ENCODE measurements around the gene KRTAP5-11.

DNA sequence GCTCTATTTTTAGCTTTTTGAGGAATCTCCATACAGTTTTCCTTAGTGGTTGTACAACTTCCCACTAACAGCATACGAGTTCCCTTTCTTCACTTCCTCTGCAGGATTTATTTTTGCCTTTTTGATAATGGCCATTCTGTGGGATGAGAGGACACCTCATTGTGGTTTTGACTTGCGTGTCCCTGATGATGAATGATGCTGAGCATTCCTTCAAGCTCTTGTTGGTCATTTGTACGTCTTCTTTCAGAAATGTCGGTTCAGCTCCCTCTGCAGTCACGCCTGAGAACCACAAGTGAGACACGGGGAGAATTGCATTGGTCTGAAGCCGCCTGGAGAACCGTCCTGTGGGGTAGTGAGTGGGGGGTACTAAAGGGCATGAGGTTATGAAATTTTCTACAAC lies 19.3 kb downstream of the KRTAP5-11 start:
- no peak for TF ChIP-seq BACH2 (CRISPR knock-in tag; IDR thresholded peaks at IDR 0.05; ENCODE audit: borderline replicate concordance)
- no peak for TF ChIP-seq SNAI2 (CRISPR knock-in tag; IDR thresholded peaks at IDR 0.05)
- no peak for TF ChIP-seq RARB (CRISPR knock-in tag; IDR thresholded peaks at IDR 0.05)
- TF ChIP-seq, protein P1, sequence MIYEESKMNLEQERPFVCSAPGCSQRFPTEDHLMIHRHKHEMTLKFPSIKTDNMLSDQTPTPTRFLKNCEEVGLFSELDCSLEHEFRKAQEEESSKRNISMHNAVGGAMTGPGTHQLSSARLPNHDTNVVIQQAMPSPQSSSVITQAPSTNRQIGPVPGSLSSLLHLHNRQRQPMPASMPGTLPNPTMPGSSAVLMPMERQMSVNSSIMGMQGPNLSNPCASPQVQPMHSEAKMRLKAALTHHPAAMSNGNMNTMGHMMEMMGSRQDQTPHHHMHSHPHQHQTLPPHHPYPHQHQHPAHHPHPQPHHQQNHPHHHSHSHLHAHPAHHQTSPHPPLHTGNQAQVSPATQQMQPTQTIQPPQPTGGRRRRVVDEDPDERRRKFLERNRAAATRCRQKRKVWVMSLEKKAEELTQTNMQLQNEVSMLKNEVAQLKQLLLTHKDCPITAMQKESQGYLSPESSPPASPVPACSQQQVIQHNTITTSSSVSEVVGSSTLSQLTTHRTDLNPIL (CRISPR knock-in tag; IDR thresholded peaks at IDR 0.05; ENCODE audit: low read depth), result no peak
- no peak for TF ChIP-seq ZNF70 (CRISPR knock-in tag; IDR thresholded peaks at IDR 0.05)
- no peak for TF ChIP-seq PATZ1 (CRISPR knock-in tag; IDR thresholded peaks at IDR 0.05; ENCODE audit: borderline replicate concordance)

Measured in SK-N-SH treated with all-trans-retinoic acid at 6 μM for 48 hours (cell line).